Hepatocyte (in vitro differentiated cells): Measurements from ENCODE around the gene CENPA.

Experiments used
- EZH2 ChIP-seq: fragments of 200-600 bp; sonication (generic); IDR thresholded peaks from 2 replicates; pipeline ENCODE4 v1.6.1; 2016; ENCODE audit warnings: antibody characterized with exemption, mild to moderate bottlenecking, borderline replicate concordance
- TF ChIP-seq, protein P1 (sequence below): fragments of 200-600 bp; sonication (generic); IDR thresholded peaks from 2 replicates; pipeline ENCODE4 v1.5.1; 2016; ENCODE audit warnings: antibody characterized with exemption, mild to moderate bottlenecking; ENCODE audit not compliant: poor library complexity

DNA sequence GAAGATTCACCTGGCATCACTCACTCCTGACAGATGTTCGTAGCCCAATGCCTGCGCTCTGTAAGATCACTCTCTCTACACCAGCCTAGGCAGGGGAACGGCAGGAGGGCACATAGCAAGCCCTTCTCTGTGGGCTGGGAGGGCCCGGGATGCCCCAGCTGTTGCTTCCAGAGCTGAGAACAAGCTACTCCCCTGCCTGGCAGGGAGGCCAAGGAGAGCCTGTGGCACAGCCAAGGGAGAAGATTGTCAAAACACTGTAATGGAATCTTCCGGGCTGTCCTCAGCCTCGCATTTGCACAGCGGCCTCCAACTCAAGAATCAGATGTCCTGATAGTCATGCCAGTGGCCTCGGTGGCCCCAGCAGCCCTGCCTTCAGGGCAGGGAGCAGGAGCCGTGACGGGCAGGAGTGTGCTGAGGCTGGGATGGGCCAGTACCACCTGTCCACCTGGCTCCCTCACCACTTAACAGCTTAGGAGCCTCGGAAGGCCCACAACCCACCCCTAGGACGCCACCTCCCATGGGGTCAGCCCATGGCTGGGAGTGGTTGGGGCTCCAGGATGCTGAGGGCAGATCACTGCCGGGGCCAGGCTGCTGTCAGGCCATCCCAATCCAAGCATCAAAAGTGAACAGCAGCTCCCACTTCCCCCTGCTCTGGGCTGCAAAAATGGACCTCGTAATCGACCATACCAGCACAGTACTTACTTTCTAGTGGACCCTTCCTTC lies 43.6 kb upstream of the CENPA start:
- no peak for TF ChIP-seq EZH2
- TF ChIP-seq, protein P1, sequence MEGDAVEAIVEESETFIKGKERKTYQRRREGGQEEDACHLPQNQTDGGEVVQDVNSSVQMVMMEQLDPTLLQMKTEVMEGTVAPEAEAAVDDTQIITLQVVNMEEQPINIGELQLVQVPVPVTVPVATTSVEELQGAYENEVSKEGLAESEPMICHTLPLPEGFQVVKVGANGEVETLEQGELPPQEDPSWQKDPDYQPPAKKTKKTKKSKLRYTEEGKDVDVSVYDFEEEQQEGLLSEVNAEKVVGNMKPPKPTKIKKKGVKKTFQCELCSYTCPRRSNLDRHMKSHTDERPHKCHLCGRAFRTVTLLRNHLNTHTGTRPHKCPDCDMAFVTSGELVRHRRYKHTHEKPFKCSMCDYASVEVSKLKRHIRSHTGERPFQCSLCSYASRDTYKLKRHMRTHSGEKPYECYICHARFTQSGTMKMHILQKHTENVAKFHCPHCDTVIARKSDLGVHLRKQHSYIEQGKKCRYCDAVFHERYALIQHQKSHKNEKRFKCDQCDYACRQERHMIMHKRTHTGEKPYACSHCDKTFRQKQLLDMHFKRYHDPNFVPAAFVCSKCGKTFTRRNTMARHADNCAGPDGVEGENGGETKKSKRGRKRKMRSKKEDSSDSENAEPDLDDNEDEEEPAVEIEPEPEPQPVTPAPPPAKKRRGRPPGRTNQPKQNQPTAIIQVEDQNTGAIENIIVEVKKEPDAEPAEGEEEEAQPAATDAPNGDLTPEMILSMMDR, result no peak
